Kasumi-1 (cell line): ENCODE data around the gene OSBPL10.

Experiments used
- DNase-seq, 2 experiments: peaks; one replicate each; lab custom pipeline; 2025; lab: John Stamatoyannopoulos, UW

OSBPL10 gene

GRCh38 chr3:31615071-31615875, 365.8 kb downstream of the OSBPL10 start:
- no peak for DNase-seq

DNA sequence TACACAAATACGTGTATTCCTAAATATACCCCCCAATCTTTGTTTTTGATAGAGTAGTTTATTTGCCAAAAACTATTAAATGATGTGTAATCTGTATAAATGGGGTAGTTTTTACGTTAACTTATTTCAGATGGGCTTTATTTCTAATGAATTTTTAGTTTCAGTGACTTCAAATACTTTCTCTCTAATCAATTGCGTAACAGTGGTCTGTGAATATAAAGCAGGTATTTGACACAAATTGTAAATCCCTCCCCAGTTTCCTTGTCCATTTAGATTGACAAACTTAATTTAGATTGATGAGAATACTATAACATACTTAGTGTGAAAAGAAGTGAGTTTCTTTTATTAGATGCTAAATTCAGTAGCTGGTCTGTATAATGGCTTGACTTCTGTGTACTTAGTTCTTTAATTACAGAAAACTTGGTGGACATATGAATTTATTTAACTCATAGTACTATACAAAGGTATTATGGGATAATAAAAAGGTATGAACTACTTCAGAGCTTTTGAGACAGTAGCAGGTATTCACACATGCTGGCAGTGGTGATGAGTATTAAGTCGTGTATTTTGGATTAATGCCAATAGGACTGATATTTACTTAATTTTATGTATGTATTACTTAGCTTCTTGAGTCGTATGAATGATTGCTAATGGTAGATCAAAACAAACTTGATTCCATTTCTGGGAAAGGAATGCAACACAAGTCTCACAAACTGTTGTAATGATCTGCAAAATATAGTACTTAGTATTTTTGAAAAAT, 366.7 kb downstream of the OSBPL10 start:
- no peak for DNase-seq

- no peak for DNase-seq
Measured at GRCh38 chr3:31613654-31614053, 367.4 kb downstream of the OSBPL10 start.

- DNase-seq: no peak
Measured at GRCh38 chr3:31613177-31613576, 367.9 kb downstream of the OSBPL10 start.
